ENCODE measurements around the gene SGIP1.

The SGIP1 gene

GRCh38 chr1:66521721-66522365 lies 12.1 kb upstream of the SGIP1 start:
- peak; percentile 47 for DNase-seq

GRCh38 chr1:66523562-66523961 lies 10.4 kb upstream of the SGIP1 start:
- no peak for DNase-seq

GRCh38 chr1:66525086-66525485 lies 8.9 kb upstream of the SGIP1 start:
- no peak for DNase-seq

- DNase-seq: no peak
These were observed 7.9 kb upstream of the SGIP1 start for GRCh38 chr1:66526036-66526435.

GRCh38 chr1:66526991-66527390 lies 7.0 kb upstream of the SGIP1 start:
- DNase-seq: no peak

GRCh38 chr1:66527686-66528085 lies 6.3 kb upstream of the SGIP1 start:
- no peak for DNase-seq

- DNase-seq: no peak
These were observed 5.4 kb upstream of the SGIP1 start for GRCh38 chr1:66528580-66528979.

GRCh38 chr1:66532214-66532613 lies 1.7 kb upstream of the SGIP1 start:
- no peak for DNase-seq

GRCh38 chr1:66532798-66533783 lies 862 bp upstream of the SGIP1 start:
- no peak for DNase-seq

GRCh38 chr1:66535061-66535460 lies 1.1 kb downstream of the SGIP1 start:
- DNase-seq: no peak

- DNase-seq: no peak
These were observed 1.9 kb downstream of the SGIP1 start for GRCh38 chr1:66535853-66536252.

GRCh38 chr1:66537718-66538117 lies 3.8 kb downstream of the SGIP1 start:
- DNase-seq: no peak

GRCh38 chr1:66539491-66539890 lies 5.5 kb downstream of the SGIP1 start:
- no peak for DNase-seq

GRCh38 chr1:66540434-66541032 lies 6.6 kb downstream of the SGIP1 start:
- DNase-seq: no peak

- DNase-seq: no peak
These were observed 8.4 kb downstream of the SGIP1 start for GRCh38 chr1:66542314-66542713.

GRCh38 chr1:66542811-66543767 lies 9.1 kb downstream of the SGIP1 start:
- peak; percentile 46 for DNase-seq

GRCh38 chr1:66546047-66546810 lies 12.3 kb downstream of the SGIP1 start:
- DNase-seq: no peak

- no peak for DNase-seq
These were observed 15.1 kb downstream of the SGIP1 start for GRCh38 chr1:66549017-66549416.

GRCh38 chr1:66550243-66550642 lies 16.3 kb downstream of the SGIP1 start:
- no peak for DNase-seq

GRCh38 chr1:66552287-66552686 lies 18.3 kb downstream of the SGIP1 start:
- DNase-seq: no peak

- DNase-seq: no peak
These were observed 18.9 kb downstream of the SGIP1 start for GRCh38 chr1:66552829-66553228.

GRCh38 chr1:66553846-66554245 lies 19.9 kb downstream of the SGIP1 start:
- DNase-seq: no peak

Measured in T1000 (cell line).